Liver (tissue), 9 donors: ENCODE data around the gene PHF24. TPM values are rescaled to one million over a fixed set of nuclear protein-coding genes. Genes with fewer than 3 reads are reported as not detected.

ENCODE experiments used
- DNase-seq: peaks from one replicate; pipeline ENCODE4 v3.0.0-alpha.2; 2017; ENCODE audit warnings: low spot score
- H3K27ac ChIP-seq, 2 donors: one replicate each; pipeline ENCODE4 v1.7.0; 2013; ENCODE audit warnings: inconsistent platforms in 2 of 2, low read length in 2 of 2, control low read depth in 1 of 2, low read depth in 1 of 2, mild to moderate bottlenecking in 1 of 2
- H3K27me3 ChIP-seq, 4 donors: one replicate each; pipeline versions ENCODE4 v1.6.1 to v1.7.0; 2013; ENCODE audit warnings: low read length in 3 of 4, inconsistent platforms in 1 of 4, mild to moderate bottlenecking in 1 of 4, moderate library complexity in 1 of 4; ENCODE audit not compliant: control insufficient read depth in 4 of 4, insufficient read depth in 4 of 4
- H3K36me3 ChIP-seq, 4 donors: one replicate each; pipeline versions ENCODE4 v1.6.1 to v1.7.0; 2013; ENCODE audit warnings: low read length in 3 of 4, mild to moderate bottlenecking in 3 of 4, low read depth in 1 of 4, moderate library complexity in 1 of 4; ENCODE audit not compliant: control insufficient read depth in 4 of 4, insufficient read depth in 3 of 4
- H3K4me1 ChIP-seq, 4 donors: one replicate each; pipeline versions ENCODE4 v1.6.1 to v1.7.0; 2013; ENCODE audit warnings: low read length in 3 of 4, mild to moderate bottlenecking in 3 of 4, moderate library complexity in 1 of 4; ENCODE audit not compliant: control insufficient read depth in 4 of 4, insufficient read depth in 4 of 4
- H3K4me3 ChIP-seq, 3 donors: one replicate each; pipeline versions ENCODE4 v1.6.1 to v1.7.0; 2013; ENCODE audit warnings: low read length in 3 of 3, control low read depth in 1 of 3, low read depth in 1 of 3, mild to moderate bottlenecking in 1 of 3
- H3K9ac ChIP-seq, 2 donors: one replicate each; pipeline ENCODE4 v1.7.0; 2013; ENCODE audit warnings: low read length in 2 of 2, mild to moderate bottlenecking in 2 of 2, moderate library complexity in 2 of 2, control low read depth in 1 of 2, low read depth in 1 of 2
- H3K9me3 ChIP-seq, 4 donors: one replicate each; pipeline versions ENCODE4 v1.6.1 to v1.7.0; 2013; ENCODE audit warnings: low read length in 3 of 4; ENCODE audit not compliant: control insufficient read depth in 4 of 4
- EGR1 ChIP-seq, 2 donors: IDR thresholded peaks; 2 replicates each; pipeline ENCODE4 v1.6.1; 2016 to 2018; ENCODE audit warnings: antibody characterized with exemption in 2 of 2, low read depth in 2 of 2
- FOXA1 ChIP-seq: IDR thresholded peaks from 2 replicates; pipeline ENCODE4 v1.6.1; 2016; ENCODE audit warnings: antibody characterized with exemption
- FOXA2 ChIP-seq: IDR thresholded peaks from 2 replicates; pipeline ENCODE4 v1.6.1; 2016; ENCODE audit warnings: antibody characterized with exemption
- GABPA ChIP-seq, 2 donors: IDR thresholded peaks in 1 of 2; conservative IDR thresholded peaks in 1 of 2; 2 replicates each; pipeline ENCODE4 v1.6.1; 2016; ENCODE audit warnings: antibody characterized with exemption in 2 of 2, mild to moderate bottlenecking in 1 of 2, moderate library complexity in 1 of 2
- HNF4A ChIP-seq, 2 donors: conservative IDR thresholded peaks; 2 replicates each; pipeline ENCODE4 v1.6.1; 2016; ENCODE audit warnings: antibody characterized with exemption in 2 of 2, mild to moderate bottlenecking in 2 of 2
- HNF4G ChIP-seq: IDR thresholded peaks from 2 replicates; pipeline ENCODE4 v1.6.1; 2016; ENCODE audit warnings: antibody characterized with exemption
- JUND ChIP-seq, 2 donors: IDR thresholded peaks; 2 replicates each; pipeline ENCODE4 v1.6.1; 2016; ENCODE audit warnings: antibody characterized with exemption in 2 of 2
- MAX ChIP-seq: IDR thresholded peaks from 2 replicates; pipeline ENCODE4 v1.6.1; 2016; ENCODE audit warnings: antibody characterized with exemption
- NR2F2 ChIP-seq: IDR thresholded peaks from 2 replicates; pipeline ENCODE4 v1.6.1; 2016; ENCODE audit warnings: antibody characterized with exemption
- RAD21 ChIP-seq, 2 donors: IDR thresholded peaks; 2 replicates each; pipeline ENCODE4 v1.6.1; 2016; ENCODE audit warnings: antibody characterized with exemption in 2 of 2, mild to moderate bottlenecking in 2 of 2
- RXRA ChIP-seq, 2 donors: IDR thresholded peaks; 2 replicates each; pipeline ENCODE4 v1.6.1; 2017 to 2018; ENCODE audit warnings: antibody characterized with exemption in 2 of 2, mild to moderate bottlenecking in 1 of 2
- SP1 ChIP-seq: IDR thresholded peaks from 2 replicates; pipeline ENCODE4 v1.6.1; 2018; ENCODE audit warnings: antibody characterized with exemption, mild to moderate bottlenecking
- TAF1 ChIP-seq: conservative IDR thresholded peaks from 2 replicates; pipeline ENCODE4 v1.6.1; 2016; ENCODE audit warnings: antibody characterized with exemption, mild to moderate bottlenecking
- YY1 ChIP-seq: IDR thresholded peaks from 2 replicates; pipeline ENCODE4 v1.6.1; 2016; ENCODE audit warnings: antibody characterized with exemption, mild to moderate bottlenecking
- WGBS: extraction: QIAGEN DNeasy Blood & Tissue Kit; methylation state at CpG from one replicate; pipeline ENCODE4 v1.1.7; 2013; 5-methylcytosine and 5-hydroxymethylcytosine counted together
- polyA plus RNA-seq, 2 donors: library from polyadenylated mRNA; stranded (reverse) in 1 of 2; unstranded in 1 of 2; fragments of 200-250 nt in 1 of 2; fragments of >200 nt in 1 of 2; fragmentation: Nextera tagmentation in 1 of 2; extraction: Ambion mirVana in 1 of 2; gene quantifications; one replicate each; pipeline versions ENCODE4 v1.2.1 to v1.2.3, GENCODE V29; 2013 to 2015
- total RNA-seq, 2 donors: library from RNA; depleted of rRNA; stranded (reverse); fragments of >200 nt; gene quantifications; one replicate each; pipeline ENCODE4 v1.2.3, GENCODE V29; 2014
- TF ChIP-seq, protein P1 (sequence below): IDR thresholded peaks from 2 replicates; pipeline ENCODE4 v1.6.1; 2016; ENCODE audit warnings: antibody characterized with exemption, mild to moderate bottlenecking
- TF ChIP-seq, protein P2 (sequence below): IDR thresholded peaks from 2 replicates; pipeline ENCODE4 v1.6.1; 2016; ENCODE audit warnings: antibody characterized with exemption
- TF ChIP-seq, protein P3 (sequence below): IDR thresholded peaks from 2 replicates; pipeline ENCODE4 v1.6.1; 2016; ENCODE audit warnings: antibody characterized with exemption
- TF ChIP-seq, protein P4 (sequence below): fragments of 150-350 bp; IDR thresholded peaks from 2 replicates; pipeline ENCODE4 v1.5.1; 2017; ENCODE audit warnings: improper control_type of control experiment, low read depth, low read length; ENCODE audit not compliant: missing input control
- donor health status: healthy.
- donor health status: healthy.
- donor health status: healthy.
- donor health status: healthy.
- donor health status: healthy.

PHF24 gene
- total and polyA plus RNA-seq, 4 donors = 0.01 to 0.17 (median 0.04) TPM

DNA sequence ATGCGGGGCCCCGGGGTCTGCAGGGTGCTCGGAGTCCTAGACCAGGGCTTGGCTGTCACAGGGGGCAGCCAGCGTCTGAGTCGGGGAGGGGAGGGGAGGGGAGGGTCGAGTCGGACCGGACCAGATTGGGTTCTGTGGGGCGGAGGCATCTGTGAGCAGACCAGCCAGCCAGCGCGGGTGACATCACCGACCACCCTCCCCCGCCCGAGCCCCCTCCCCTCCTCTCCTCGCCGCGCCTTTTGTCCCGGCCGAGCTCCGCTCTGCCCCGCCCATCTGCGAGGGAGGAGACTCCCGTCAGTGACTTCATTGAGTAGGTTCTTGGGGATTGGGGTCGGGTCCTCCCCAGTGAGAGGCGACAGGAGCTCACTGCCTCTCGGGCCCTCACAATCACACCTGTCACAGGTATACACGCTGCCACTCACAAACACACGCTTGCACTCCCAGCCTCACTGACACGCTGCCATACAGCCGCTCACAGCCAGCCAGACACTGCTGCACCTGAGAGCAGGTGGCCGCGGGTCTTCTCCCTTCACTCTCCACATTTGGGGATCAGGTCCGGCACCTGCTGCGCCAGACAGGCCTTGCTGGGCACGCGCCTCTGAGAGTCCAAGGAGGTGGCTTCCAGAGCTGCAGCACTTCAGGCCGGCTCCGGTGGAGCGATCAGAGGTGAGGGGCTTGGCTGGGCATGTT is 32.0 kb downstream of the PHF24 start:
- peak overlapping the region; percentile 37 to 84 (median 45) for H3K4me3 ChIP-seq
- no peak for DNase-seq
- no peak for TF ChIP-seq EGR1 (IDR thresholded peaks at IDR 0.05; ENCODE audit: low read depth in 2 of 2)
- TF ChIP-seq TAF1 = no peak
- no peak for TF ChIP-seq HNF4G
- no peak for TF ChIP-seq RXRA (IDR thresholded peaks at IDR 0.05)
- TF ChIP-seq, protein P1, sequence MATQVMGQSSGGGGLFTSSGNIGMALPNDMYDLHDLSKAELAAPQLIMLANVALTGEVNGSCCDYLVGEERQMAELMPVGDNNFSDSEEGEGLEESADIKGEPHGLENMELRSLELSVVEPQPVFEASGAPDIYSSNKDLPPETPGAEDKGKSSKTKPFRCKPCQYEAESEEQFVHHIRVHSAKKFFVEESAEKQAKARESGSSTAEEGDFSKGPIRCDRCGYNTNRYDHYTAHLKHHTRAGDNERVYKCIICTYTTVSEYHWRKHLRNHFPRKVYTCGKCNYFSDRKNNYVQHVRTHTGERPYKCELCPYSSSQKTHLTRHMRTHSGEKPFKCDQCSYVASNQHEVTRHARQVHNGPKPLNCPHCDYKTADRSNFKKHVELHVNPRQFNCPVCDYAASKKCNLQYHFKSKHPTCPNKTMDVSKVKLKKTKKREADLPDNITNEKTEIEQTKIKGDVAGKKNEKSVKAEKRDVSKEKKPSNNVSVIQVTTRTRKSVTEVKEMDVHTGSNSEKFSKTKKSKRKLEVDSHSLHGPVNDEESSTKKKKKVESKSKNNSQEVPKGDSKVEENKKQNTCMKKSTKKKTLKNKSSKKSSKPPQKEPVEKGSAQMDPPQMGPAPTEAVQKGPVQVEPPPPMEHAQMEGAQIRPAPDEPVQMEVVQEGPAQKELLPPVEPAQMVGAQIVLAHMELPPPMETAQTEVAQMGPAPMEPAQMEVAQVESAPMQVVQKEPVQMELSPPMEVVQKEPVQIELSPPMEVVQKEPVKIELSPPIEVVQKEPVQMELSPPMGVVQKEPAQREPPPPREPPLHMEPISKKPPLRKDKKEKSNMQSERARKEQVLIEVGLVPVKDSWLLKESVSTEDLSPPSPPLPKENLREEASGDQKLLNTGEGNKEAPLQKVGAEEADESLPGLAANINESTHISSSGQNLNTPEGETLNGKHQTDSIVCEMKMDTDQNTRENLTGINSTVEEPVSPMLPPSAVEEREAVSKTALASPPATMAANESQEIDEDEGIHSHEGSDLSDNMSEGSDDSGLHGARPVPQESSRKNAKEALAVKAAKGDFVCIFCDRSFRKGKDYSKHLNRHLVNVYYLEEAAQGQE = no peak
- no peak for TF ChIP-seq SP1
- TF ChIP-seq FOXA2 = no peak
- TF ChIP-seq, protein P2, sequence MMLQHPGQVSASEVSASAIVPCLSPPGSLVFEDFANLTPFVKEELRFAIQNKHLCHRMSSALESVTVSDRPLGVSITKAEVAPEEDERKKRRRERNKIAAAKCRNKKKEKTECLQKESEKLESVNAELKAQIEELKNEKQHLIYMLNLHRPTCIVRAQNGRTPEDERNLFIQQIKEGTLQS = no peak
- TF ChIP-seq, protein P3, sequence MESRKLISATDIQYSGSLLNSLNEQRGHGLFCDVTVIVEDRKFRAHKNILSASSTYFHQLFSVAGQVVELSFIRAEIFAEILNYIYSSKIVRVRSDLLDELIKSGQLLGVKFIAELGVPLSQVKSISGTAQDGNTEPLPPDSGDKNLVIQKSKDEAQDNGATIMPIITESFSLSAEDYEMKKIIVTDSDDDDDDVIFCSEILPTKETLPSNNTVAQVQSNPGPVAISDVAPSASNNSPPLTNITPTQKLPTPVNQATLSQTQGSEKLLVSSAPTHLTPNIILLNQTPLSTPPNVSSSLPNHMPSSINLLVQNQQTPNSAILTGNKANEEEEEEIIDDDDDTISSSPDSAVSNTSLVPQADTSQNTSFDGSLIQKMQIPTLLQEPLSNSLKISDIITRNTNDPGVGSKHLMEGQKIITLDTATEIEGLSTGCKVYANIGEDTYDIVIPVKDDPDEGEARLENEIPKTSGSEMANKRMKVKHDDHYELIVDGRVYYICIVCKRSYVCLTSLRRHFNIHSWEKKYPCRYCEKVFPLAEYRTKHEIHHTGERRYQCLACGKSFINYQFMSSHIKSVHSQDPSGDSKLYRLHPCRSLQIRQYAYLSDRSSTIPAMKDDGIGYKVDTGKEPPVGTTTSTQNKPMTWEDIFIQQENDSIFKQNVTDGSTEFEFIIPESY = no peak
- TF ChIP-seq HNF4A (conservative IDR thresholded peaks at IDR 0.05) = no peak
- TF ChIP-seq RAD21 (IDR thresholded peaks at IDR 0.05) = no peak
- no peak for TF ChIP-seq JUND (IDR thresholded peaks at IDR 0.05)
- no peak for TF ChIP-seq FOXA1
- TF ChIP-seq, protein P4, sequence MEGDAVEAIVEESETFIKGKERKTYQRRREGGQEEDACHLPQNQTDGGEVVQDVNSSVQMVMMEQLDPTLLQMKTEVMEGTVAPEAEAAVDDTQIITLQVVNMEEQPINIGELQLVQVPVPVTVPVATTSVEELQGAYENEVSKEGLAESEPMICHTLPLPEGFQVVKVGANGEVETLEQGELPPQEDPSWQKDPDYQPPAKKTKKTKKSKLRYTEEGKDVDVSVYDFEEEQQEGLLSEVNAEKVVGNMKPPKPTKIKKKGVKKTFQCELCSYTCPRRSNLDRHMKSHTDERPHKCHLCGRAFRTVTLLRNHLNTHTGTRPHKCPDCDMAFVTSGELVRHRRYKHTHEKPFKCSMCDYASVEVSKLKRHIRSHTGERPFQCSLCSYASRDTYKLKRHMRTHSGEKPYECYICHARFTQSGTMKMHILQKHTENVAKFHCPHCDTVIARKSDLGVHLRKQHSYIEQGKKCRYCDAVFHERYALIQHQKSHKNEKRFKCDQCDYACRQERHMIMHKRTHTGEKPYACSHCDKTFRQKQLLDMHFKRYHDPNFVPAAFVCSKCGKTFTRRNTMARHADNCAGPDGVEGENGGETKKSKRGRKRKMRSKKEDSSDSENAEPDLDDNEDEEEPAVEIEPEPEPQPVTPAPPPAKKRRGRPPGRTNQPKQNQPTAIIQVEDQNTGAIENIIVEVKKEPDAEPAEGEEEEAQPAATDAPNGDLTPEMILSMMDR = no peak
- no peak for TF ChIP-seq GABPA (IDR thresholded peaks at IDR 0.05 in 1 of 2, conservative IDR thresholded peaks at IDR 0.05 in 1 of 2)
- no peak for TF ChIP-seq YY1
- TF ChIP-seq NR2F2 = no peak
- TF ChIP-seq MAX = no peak
- no peaks in the 10 kb centered on the region for H3K9me3 ChIP-seq
- H3K27ac ChIP-seq = peak overlapping the region; percentile 59 to 73
- no peaks in the 10 kb centered on the region for H3K36me3 ChIP-seq
- peaks cover 2 to 24% (median 6%) of the 10 kb centered on the region in 4 donors for H3K4me1 ChIP-seq
- peak overlapping the region in 1 of 2 donors; percentile 12 for H3K9ac ChIP-seq
- no peaks in the 10 kb centered on the region for H3K27me3 ChIP-seq
- 15% methylated on average over 39 of the region's 39 CpGs for WGBS
